Astrocyte (in vitro differentiated cells and primary cell): ENCODE data around the gene METRN. TPM values are rescaled to one million over a fixed set of nuclear protein-coding genes. Genes with fewer than 3 reads are reported as not detected.

Experiments
- DNase-seq: peaks from one replicate; pipeline ENCODE4 v3.0.0-alpha.2; 2010; ENCODE audit warnings: low read depth
- FAIRE-seq: peaks from 2 replicates; lab custom pipeline; 2011; peaks lifted over from hg19 to GRCh38; lab: Jason Lieb, UNC
- H2AFZ ChIP-seq: 2 replicates; pipeline ENCODE4 v1.6.0; 2012; ENCODE audit warnings: low read depth, low read length, inconsistent platforms
- H3K27ac ChIP-seq: 2 replicates; pipeline ENCODE4 v1.5.1; 2011; ENCODE audit warnings: low read depth, low read length, inconsistent platforms
- H3K27me3 ChIP-seq: 2 replicates; pipeline ENCODE4 v1.6.0; 2011; ENCODE audit warnings: low read length, inconsistent platforms; ENCODE audit not compliant: insufficient read depth
- H3K36me3 ChIP-seq: 2 replicates; pipeline ENCODE4 v1.5.1; 2011; ENCODE audit warnings: low read length, inconsistent platforms; ENCODE audit not compliant: insufficient read depth
- H3K4me1 ChIP-seq: 2 replicates; pipeline ENCODE4 v1.5.1; 2011; ENCODE audit warnings: low read length, inconsistent platforms; ENCODE audit not compliant: insufficient read depth
- H3K4me2 ChIP-seq: 2 replicates; pipeline ENCODE4 v1.6.0; 2012; ENCODE audit warnings: low read length, inconsistent platforms
- H3K4me3 ChIP-seq: 2 replicates; pipeline ENCODE4 v1.5.1; 2011; ENCODE audit warnings: low read depth, mild to moderate bottlenecking, low read length, inconsistent platforms; ENCODE audit not compliant: insufficient read depth
- H3K79me2 ChIP-seq: 2 replicates; pipeline ENCODE4 v1.6.0; 2012; ENCODE audit warnings: mild to moderate bottlenecking, low read length, inconsistent platforms; ENCODE audit not compliant: insufficient read depth
- H3K9ac ChIP-seq: 2 replicates; pipeline ENCODE4 v1.6.0; 2012; ENCODE audit warnings: mild to moderate bottlenecking, low read length, inconsistent platforms
- H3K9me3 ChIP-seq: 2 replicates; pipeline ENCODE4 v1.5.1; 2012; ENCODE audit warnings: low read depth, mild to moderate bottlenecking, low read length, inconsistent platforms; ENCODE audit not compliant: insufficient read depth
- H4K20me1 ChIP-seq: 2 replicates; pipeline ENCODE4 v1.6.0; 2012; ENCODE audit warnings: low read length, inconsistent platforms; ENCODE audit not compliant: insufficient read depth
- H3K27ac Mint-ChIP-seq: one replicate; pipeline ENCODE4 v1.8.0; 2021; ENCODE audit warnings: mild to moderate bottlenecking, mixed read lengths; ENCODE audit not compliant: unreplicated experiment
- H3K27me3 Mint-ChIP-seq: one replicate; pipeline ENCODE4 v1.8.0; 2021; ENCODE audit warnings: low read depth, mixed read lengths; ENCODE audit not compliant: unreplicated experiment
- H3K36me3 Mint-ChIP-seq: one replicate; pipeline ENCODE4 v1.8.0; 2021; ENCODE audit warnings: low read depth, mixed read lengths; ENCODE audit not compliant: unreplicated experiment
- H3K4me1 Mint-ChIP-seq: one replicate; pipeline ENCODE4 v1.8.0; 2021; ENCODE audit warnings: low read depth, mixed read lengths; ENCODE audit not compliant: unreplicated experiment
- H3K4me3 Mint-ChIP-seq: one replicate; pipeline ENCODE4 v1.8.0; 2021; ENCODE audit warnings: mild to moderate bottlenecking, moderate library complexity, mixed read lengths; ENCODE audit not compliant: unreplicated experiment
- H3K9me3 Mint-ChIP-seq: one replicate; pipeline ENCODE4 v1.8.0; 2021; ENCODE audit warnings: mild to moderate bottlenecking, mixed read lengths; ENCODE audit not compliant: unreplicated experiment
- EZH2 ChIP-seq: IDR thresholded peaks from 2 replicates; pipeline ENCODE4 v1.6.1; 2012; ENCODE audit warnings: mild to moderate bottlenecking, low read length, inconsistent platforms; ENCODE audit not compliant: insufficient read depth
- total RNA-seq: library from RNA; stranded (reverse); gene quantifications from 2 replicates; pipeline ENCODE4 v1.2.1, GENCODE V29; 2021
- TF ChIP-seq, protein P1 (sequence below): IDR thresholded peaks from 2 replicates; pipeline ENCODE4 v1.5.1; 2011; ENCODE audit warnings: low read depth, mild to moderate bottlenecking, inconsistent platforms, low read length, moderate library complexity; ENCODE audit not compliant: insufficient read depth

METRN gene
- total RNA-seq, 1 donor from 2014 or later, result 31.5 TPM

DNA sequence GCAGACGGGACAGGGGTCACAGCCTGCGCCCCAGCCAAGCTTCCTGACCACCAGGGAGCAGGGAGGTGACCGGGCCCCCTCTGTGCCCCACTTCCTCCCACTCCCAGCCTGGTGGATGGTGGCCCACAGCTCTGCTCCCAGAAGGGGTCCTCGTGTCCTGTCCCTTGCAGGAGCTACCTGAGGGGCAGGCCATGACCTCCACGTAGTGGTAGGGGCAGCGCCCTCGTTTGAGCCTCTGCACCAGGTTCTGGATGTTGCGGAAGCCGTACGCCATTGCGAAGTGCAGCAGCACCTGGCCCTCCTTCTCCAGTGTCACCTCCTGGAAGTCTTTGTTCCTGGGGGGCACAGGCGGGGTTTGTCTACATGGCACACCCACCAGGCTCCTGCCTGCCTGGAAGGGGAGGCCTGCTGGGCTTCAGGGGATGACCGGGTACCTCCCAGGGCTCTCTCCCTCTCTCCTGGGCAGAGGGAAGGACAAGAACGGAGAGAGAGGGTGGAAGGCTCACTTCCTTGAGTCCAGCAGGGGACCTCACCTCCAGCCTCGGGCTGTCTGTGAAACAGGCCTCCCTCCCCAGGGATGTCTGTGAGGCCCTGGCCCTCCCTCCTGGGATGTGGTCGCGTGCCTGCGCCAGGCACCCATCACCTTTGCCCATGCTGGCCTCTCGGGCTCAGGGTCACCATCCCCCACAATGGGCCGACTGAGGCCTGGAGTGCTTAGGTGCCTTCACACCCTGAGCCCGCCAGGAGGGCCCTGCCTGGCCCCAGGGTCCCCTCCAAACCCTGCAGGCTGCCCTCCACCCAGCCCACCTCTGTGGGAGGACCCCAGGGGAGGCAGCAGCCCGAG, 16.0 kb downstream of the METRN start:
- H4K20me1 ChIP-seq, result no peaks in the 10 kb centered on the region
- no peaks in the 10 kb centered on the region for H3K27me3 ChIP-seq
- Mint-ChIP-seq H3K27me3 (no peaks in the 10 kb centered on the region), H3K9me3 (no peaks in the 10 kb centered on the region), H3K36me3 (peaks cover 8% of the 10 kb centered on the region), H3K4me1 (no peaks in the 10 kb centered on the region), H3K27ac (no peak overlapping the region), H3K4me3 (no peak overlapping the region)
- no peak overlapping the region for H3K27ac ChIP-seq
- FAIRE-seq (no peak), DNase-seq (no peak)
- no peak overlapping the region for H3K4me3 ChIP-seq
- TF ChIP-seq, protein P1, sequence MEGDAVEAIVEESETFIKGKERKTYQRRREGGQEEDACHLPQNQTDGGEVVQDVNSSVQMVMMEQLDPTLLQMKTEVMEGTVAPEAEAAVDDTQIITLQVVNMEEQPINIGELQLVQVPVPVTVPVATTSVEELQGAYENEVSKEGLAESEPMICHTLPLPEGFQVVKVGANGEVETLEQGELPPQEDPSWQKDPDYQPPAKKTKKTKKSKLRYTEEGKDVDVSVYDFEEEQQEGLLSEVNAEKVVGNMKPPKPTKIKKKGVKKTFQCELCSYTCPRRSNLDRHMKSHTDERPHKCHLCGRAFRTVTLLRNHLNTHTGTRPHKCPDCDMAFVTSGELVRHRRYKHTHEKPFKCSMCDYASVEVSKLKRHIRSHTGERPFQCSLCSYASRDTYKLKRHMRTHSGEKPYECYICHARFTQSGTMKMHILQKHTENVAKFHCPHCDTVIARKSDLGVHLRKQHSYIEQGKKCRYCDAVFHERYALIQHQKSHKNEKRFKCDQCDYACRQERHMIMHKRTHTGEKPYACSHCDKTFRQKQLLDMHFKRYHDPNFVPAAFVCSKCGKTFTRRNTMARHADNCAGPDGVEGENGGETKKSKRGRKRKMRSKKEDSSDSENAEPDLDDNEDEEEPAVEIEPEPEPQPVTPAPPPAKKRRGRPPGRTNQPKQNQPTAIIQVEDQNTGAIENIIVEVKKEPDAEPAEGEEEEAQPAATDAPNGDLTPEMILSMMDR, result no peak
- TF ChIP-seq EZH2, result no peak
- peaks cover 3% of the 10 kb centered on the region for H3K36me3 ChIP-seq
- H3K9me3 ChIP-seq, result no peaks in the 10 kb centered on the region
- no peak overlapping the region for H3K4me2 ChIP-seq
- H2AFZ ChIP-seq, result no peak overlapping the region
- peaks cover 12% of the 10 kb centered on the region for H3K4me1 ChIP-seq
- H3K79me2 ChIP-seq, result no peaks in the 10 kb centered on the region
- no peak overlapping the region for H3K9ac ChIP-seq

DNA sequence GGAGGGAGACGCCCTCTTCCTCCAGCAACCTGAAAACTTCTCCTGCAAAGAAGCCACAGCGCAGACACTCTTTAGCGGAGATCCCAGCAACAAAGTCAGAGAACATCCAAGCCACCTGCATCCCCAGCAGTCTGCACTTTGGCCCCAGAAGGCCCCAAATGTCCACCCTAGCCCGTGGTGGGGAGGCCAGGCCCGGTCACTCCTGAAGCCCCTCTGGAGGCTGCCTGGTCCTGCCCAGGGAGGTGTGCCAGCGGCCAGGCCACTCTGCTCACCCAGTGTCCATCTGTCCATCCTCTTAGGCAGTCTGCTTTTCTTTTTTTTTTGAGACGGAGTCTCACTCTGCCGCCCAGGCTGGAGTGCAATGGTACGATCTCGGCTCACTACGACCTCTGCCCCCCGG, 17.4 kb downstream of the METRN start:
- Mint-ChIP-seq H3K9me3 (no peaks in the 10 kb centered on the region), H3K27ac (no peak overlapping the region), H3K4me1 (no peaks in the 10 kb centered on the region), H3K27me3 (no peaks in the 10 kb centered on the region), H3K4me3 (no peak overlapping the region), H3K36me3 (peaks cover 12% of the 10 kb centered on the region)
- FAIRE-seq (no peak), DNase-seq (no peak)
- peaks cover 8% of the 10 kb centered on the region for H3K4me1 ChIP-seq
- H3K9ac ChIP-seq, result no peak overlapping the region
- H3K4me2 ChIP-seq, result no peak overlapping the region
- no peaks in the 10 kb centered on the region for H4K20me1 ChIP-seq
- no peaks in the 10 kb centered on the region for H3K27me3 ChIP-seq
- TF ChIP-seq EZH2, result no peak
- TF ChIP-seq, protein P1, result no peak
- H3K36me3 ChIP-seq, result peaks cover 4% of the 10 kb centered on the region
- H3K4me3 ChIP-seq, result no peak overlapping the region
- H2AFZ ChIP-seq, result no peak overlapping the region
- H3K9me3 ChIP-seq, result no peaks in the 10 kb centered on the region
- no peak overlapping the region for H3K27ac ChIP-seq
- H3K79me2 ChIP-seq, result no peaks in the 10 kb centered on the region

DNA sequence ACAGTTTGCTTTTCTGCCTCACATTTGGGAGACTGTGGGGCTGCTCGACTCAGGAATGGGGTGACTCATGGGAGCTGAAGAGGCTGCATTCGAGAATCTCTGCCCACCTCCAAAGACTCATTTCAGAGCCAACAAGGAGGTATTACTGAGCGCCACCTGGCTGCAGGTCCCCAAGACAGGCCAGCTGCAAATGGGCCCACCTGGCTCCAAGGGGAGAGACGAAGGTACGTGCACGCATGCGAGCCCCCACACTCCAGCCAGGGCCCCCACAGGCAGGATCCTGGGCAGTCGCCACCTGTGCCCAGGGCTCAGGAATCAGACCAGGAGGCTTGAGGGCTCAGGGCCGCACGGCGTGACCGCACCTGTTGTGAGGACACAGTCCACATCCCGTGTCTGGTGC, 18.0 kb downstream of the METRN start:
- no peak for DNase-seq
- Mint-ChIP-seq H3K4me3 (no peak overlapping the region), H3K4me1 (no peaks in the 10 kb centered on the region), H3K36me3 (peaks cover 15% of the 10 kb centered on the region), H3K27me3 (no peaks in the 10 kb centered on the region), H3K9me3 (no peaks in the 10 kb centered on the region), H3K27ac (no peak overlapping the region)
- H3K27me3 ChIP-seq, result no peaks in the 10 kb centered on the region
- TF ChIP-seq, protein P1, result no peak
- no peak for TF ChIP-seq EZH2
- H3K4me3 ChIP-seq, result no peak overlapping the region
- no peak for FAIRE-seq
- H3K36me3 ChIP-seq, result peaks cover 4% of the 10 kb centered on the region
- H2AFZ ChIP-seq, result no peak overlapping the region
- H3K79me2 ChIP-seq, result no peaks in the 10 kb centered on the region
- H3K4me1 ChIP-seq, result peaks cover 3% of the 10 kb centered on the region
- H3K4me2 ChIP-seq, result no peak overlapping the region
- H3K27ac ChIP-seq, result no peak overlapping the region
- H4K20me1 ChIP-seq, result no peaks in the 10 kb centered on the region
- no peaks in the 10 kb centered on the region for H3K9me3 ChIP-seq
- no peak overlapping the region for H3K9ac ChIP-seq
